ENCODE results near the gene CCR5.
"Not testable (repeated sequence)": the region's sequence is repeated elsewhere in the genome, so short reads cannot be mapped to it uniquely, and the experiment has no call there.

CCR5 gene

DNA sequence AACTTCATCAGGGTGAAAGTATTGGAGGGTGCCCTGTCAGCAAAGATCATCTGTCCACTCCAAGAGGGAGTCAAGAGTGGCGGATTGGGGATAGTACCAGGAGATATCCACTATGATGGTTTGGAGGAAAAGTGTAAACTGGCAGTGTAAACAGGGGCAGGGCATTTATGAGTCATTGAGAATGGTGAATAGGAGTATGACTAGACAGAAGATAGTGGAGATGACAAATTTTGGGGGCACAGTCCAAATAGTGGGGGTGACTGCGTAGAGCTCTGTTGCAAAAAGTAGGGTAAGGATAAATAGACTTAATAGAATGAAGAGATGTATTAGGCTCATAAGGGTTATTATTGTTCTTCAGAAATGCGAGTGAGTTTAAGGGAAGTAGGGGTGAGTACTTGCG is 18.1 kb downstream of the CCR5 start:
- not testable (repeated sequence) for DNase-seq

DNA sequence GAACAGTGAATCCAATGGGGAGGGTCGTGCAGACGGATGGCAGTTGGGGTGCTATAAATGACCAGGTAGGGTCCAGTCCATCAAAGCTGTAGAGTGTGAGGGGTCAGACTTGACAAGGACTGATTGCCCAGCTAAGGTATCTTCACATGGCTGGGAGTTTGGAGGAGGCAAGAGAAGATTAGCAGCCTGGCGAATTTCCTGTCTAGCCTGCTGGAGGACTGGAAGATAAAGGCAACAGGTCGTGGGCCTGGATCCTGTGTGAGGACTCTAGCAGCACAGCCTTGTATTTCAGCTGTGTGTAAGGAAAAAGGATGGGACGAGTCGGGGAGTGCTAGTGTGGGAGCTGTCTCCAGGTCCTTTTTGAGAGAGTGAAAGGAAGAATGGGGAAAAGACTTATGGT is 18.6 kb downstream of the CCR5 start:
- no peak for DNase-seq

DNA sequence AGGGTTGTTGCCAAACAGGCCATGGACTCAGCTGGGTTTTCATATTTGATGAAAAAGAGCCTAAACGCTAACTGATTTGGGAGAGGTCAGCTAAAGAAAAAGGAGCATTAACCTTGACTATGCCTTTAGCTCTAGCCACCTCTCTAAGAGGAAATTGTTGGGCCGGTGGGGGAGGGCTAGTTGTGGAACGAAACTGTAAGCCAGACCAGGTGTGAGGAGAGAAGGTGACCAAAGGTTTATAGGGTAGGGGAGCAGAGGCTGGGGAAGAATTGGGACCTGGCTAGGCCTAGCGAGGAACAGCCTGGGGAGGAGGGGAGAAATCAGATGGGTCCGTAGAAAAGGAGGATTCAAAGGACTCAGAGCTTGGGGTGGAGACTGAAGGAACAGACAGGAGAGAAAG is 20.8 kb downstream of the CCR5 start:
- not testable (repeated sequence) for DNase-seq

DNA sequence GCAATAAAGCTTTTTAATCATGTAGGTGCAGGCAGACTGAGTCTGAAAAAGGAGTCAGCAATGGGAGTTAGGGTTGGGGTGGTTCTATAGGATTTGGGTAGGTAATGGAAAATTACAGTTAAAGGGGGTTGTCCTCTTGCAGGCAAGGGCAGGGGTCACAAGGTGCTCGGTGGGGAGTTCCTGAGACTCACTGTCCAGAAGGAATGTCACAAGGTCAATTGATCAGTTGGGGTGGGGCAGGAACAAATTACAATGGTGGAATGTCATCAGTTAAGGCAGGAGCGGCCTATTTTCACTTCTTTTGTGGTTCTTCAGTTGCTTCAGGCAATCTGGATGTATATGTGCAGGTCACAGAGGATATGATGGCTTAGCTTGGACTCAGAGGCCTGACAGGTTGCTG is 22.3 kb downstream of the CCR5 start:
- no peak for DNase-seq

DNA sequence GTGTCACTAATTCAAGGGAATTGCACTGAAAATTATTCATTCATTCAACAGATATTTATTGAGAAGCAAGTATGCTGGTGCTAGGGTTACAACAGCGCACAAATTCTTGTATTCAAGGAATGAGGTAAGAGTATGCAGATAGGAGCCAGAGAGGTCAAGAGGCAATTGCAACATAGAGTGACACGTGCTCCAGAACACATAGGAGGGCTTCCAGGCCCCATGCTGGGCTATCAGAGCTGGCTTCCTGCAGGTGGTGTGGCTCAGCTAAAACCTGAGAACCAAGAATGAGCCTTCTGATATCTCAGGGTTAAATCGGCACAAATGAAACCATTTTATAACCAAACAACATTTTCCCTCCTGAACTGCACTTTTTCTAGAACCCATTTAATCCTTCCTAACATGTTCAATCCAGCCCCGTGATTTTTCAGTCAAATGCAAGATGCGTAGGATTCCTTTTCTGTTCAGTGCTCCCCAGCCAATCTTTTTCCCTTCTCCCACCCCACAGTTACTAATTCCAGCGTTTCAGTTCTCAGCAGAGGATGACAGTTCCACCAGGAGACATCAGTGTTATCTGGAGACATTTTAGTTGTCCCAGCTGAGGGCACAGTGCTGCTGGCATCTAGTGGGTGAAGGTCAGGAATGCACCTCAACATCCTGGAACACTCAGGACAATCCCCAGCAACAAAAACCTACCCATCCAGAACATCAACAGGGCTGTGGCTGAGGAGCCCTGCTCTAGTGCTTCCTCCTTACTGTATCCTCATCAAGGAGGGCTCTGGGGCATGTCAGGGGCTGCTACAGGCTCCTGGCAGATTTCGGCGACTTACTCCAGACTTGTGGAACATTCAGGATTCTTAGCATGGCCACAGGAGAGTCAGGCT is 23.0 kb downstream of the CCR5 start:
- DNase-seq = no peak

DNA sequence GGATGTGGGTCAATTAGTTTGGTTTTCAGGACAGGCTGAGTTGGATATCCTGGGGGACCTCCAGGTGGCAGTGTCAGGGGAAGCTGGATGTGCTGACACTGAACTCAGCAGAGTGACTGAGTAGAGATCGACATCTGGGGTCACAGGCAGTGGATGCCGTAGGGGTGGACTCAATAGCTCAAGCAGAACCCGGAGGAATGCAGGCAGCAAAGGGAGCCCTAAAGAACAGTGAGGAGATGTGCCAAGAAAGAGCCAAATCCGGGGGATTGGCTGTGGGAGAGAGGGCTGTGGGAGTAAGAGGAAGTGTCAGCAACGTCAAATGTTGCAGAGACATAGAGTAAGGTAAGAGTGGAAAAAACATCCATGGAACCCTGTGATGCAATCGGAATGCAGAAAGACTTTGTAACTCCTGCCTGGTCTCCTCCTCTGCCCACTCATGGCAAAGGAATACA is 24.5 kb downstream of the CCR5 start:
- DNase-seq = no peak

DNA sequence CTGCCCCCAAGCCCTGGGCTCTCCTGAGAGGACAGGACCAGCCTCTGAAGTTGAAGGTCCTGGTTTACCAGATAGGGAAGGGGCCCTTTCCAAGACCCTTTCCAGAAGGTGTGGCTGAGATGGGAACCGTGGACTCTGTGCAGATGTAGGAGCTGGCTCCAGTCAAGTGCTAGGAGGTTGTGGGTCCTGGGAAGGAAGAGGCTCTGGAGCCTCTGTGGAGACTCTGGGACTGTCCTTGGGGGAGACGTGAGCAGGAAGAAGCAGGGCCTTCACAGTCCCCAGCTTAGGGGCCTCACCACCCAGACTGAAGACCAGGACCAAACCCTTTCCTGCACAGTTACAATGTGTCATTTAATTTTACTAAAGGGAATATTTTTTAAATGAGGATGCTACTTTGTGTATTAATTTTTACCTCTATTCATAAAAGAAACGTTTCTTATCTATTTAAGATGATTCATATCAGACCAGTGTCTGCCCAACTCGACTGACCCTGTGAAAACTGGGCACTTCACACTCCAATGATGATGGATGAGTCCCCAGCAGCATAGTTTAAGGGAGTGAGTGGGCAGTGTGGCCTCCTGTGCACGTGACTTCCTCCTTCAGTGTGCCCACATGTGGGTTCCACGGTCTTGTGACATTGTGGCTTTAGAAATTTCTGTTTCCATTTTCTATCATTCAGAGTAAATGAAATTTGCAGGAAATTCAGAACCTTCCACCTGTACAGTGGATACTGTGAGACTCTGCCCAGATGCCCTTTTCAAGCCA is 25.2 kb downstream of the CCR5 start:
- no peak for DNase-seq

DNA sequence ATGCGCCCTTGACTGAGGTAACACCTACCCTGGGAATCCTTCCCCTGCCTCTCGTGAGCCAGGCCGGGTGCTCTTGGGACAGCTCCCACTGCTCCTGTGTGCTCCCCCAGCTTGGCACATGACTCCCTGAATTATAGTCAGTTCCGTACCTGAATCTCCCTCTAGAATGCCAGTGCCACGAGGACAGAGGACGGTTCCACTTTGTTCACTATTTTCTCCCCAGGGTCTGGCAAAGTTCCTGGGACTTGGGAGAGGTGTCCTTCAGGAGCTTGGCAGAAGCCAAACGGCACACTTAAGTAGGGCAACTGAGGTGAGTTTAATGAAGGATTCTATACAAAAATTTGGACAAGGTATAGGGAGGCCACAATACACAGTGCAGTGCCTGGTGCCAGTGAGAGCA is 26.4 kb downstream of the CCR5 start:
- no peak for DNase-seq

DNA sequence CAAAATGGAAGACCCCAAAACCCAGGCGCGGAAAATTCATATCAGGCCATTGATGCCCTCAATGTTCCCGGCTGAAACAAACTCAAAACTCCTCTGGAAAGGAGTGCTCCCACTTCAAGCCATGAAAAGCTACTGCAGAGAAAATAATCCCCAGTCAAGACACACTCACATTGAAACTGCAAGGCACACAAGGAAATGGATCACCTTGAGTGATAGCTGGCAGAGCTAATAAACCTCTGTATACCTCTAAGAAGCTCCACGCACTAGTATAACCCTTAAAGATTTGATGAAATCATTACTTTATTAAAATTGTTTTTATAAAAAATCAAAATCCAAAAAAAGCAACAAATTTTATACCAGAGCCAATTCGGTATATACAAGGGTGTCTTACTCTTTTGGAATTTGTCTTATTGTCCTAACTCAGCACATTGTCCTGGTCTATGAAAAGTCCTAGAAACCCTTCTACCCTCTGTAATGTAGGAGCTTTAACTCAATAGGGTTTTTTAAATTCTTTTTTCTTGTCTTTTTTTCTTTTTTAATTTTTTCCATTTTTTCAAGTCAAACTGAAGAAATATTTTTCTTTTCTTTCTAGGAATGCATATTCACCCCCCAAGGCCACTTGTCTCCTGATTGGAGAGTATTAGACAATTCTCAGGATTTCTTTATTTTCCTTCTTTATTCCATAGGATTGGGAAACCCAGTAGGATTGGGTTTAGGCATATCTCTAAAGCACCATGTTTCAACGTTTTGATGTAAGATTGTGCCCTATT is 27.6 kb downstream of the CCR5 start:
- DNase-seq = no peak

DNA sequence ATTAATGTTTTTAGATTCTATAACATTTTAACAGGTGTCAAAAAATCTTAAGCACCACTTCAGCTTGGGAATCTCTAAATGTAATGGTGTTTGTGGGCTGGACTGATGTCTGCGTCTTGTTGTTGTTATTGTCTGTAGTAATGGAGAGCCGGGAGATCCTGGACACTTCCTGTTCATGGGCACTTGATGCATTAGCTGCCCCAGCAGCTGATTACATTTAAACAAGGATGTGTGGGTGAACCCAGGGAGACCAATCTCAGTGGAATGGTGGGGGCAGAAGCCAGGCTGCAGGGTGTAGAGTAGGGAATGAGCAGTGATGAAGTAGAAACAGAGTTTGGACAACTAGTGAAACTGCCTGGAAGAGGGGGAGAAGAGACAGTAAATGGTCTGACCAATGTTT is 28.4 kb downstream of the CCR5 start:
- DNase-seq = no peak

DNA sequence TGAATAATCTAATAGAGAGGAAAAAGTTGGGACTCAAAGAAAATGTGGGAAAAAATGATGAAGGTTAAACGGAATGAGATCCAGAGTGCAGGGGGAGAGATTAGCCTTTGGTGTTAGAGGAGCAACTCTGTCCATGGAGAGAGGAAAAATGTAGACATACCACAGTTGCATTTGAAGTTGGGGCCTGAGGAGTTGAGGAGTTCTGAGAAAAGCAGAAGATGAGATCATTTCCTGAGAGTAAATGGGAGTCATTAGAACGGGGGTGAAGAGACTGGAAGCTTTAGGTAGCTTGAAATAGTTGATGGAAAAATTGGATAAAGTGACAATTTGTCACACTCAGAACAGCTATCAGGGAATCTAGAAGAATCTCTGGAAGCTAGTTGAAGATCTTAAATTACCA is 28.8 kb downstream of the CCR5 start:
- no peak for DNase-seq

DNA sequence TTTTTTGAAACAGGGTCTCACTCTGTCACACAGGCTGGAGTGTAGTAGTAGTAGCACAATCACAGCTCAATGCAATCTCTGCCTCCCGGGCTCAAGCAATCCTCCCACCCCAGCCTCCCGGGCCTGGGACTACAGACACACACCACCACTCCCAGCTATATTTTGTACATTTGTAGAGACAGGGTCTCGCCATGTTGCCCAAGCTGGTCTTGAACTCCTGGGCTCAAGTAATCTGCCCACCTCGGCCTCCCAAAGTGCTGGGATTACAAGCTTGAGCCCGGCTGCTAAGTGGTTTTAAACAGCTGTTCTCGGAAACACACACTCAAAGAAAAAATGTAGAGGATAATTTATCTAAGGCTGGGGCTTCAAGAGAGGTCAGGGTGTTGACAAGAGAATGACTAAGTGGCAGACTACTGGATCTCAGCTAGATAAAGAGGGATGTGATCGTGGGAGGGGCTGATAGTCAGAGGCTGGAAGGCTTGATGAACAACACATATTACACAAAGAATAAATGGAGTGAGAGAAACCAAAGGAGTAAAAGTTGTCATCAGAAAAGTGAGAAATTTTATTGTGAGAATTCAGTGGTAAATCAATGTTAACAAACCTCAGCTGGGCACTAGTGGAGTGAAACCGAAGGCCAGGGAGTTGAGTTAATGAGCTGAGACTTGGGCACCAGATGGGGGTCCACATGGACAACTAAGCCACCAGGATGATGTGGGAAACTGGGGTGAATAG is 29.4 kb downstream of the CCR5 start:
- DNase-seq = no peak

DNA sequence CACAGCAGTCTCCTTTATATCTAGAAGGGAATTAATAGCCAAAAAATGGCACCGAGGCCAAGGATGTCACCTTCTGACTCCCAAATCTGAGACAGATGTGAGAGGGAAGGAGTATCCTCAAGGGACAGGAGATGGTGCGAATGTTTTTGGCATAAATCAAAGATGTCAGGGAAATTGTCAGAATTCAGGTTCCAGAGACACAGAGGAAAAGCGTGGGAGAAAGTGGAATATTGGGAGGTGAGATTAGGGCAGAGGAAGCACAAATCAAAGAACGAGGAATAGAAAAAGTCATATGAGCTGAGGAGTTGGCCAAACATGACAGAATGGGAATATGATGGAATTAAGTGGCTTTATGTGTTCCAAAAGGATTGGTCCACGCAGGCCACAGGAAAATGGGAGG is 30.1 kb downstream of the CCR5 start:
- DNase-seq = no peak

DNA sequence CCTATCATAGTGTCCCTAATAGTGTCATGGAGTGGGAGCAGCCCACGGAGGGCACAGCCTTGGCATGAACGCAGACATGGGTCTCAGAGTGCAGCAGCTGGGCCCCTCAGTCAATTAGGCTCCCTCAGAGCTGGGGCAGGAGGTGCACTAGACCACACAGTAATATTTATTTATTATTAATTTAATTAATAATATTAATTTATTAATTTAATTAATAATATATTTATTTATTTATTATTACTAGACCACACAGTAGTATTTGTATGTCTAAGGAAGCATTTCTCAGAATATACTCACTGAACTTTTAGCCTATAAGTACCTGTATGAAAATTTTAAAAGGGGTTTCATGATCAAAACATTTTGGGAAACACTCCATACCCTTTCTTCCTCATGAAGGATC is 30.8 kb downstream of the CCR5 start:
- DNase-seq = no peak

DNA sequence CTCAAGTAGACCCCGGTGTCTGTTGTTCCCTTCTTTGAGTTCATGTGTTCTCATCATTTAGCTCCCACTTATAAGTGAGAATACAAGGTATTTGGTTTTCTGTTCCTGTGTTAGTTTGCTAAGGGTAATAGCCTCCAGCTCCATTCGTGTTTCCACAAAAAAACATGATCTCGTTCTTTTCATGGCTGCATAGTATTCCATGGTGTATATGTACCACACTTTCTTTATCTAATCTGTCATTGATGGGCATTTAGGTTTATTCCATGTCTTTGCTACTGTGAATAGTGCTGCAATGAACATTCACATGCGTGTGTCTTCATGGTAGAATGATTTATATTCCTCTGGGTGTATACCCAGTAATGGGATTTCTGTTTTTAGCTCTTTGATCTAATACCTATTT is 32.2 kb downstream of the CCR5 start:
- not testable (repeated sequence) for DNase-seq

DNA sequence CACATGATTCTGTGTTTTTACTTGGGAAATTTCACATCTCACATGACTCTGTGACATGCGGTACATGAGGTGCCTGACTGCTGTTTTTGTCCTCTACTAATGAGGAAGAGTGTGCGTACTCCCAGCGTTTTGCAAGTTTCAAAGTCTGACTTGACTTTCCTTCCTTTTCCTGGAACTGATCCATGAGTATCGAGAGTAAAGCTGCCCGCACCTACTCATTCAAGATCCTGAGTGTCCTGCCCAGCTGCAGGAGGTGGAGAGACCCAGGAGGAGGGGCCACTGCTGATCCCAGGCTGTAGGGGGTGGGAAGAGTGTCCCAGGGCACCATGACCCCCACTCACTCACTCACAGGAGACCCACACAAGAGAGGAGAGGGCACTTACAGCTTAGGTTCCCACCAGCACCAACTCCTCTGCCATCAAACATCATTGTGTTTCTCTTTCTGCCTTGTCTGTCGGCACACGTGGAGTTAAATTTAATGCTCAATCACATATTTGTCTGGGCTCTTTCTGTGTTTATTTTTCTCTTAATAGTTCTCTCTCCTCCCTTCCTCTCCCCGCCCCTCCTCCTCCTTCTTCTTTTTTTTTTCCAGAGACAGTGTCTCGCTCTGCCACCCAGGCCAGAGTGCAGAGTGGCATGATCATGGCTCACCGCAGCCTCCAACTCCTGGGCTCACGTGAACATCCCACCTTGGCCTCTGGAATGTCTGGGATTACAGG is 34.7 kb downstream of the CCR5 start:
- no peak for DNase-seq

DNA sequence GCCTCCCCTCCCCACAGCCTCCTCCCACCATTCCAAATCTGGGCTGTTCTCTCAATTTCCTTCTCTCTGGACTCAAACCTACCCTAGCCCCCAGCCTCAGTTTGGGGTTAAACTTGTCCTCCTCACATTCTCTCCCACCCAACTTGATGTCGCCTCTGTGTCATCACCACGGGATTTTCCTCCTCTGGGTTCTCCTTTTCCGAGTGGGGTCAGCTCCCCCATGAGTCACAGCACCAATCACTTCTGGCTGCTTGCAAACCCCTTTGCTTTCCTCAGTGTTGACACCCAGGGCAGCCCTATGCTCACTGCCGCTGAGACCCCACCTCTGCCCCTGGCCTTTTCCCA is 35.7 kb downstream of the CCR5 start:
- DNase-seq = no peak

DNA sequence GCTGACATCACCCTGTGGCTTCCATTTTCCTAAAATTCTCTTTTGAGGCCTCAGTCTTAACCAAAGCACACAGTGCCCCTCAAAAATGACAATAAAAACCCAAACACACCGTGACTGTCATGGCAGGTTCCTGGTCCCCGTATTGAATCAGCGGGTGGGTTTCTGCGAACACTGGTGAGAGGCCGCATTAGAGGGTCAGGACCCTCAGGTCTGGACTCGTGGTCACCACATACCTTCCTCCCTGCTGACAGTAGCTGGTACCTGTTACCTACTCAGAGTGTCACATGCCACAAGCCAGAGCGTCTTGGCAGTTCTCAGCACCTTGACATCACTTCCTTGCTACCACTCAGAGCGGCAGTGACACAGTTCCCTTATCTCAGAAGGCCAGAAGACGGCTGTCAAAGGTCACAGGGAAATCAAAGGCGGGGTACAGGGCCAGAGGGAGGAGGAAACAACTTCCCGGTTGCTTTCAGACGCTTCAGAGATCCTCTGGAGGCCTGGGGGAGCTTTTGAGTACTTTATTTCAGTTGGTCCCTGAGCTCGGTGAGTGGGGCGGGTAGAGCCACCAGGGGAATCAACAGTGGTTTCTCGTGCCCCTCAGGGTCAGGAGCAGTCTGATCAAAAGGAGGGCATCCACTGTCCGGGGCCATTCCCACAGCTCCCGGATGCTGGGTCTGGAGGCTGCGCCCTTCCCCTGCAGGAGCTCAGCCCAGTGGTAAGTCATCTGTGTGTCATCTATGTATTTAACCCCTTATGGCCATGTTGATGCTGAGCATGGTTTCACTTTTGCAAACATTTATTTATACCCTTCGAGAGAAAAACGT is 36.3 kb downstream of the CCR5 start, which contains the start of the genes CCR5AS and CCRL2:
Gene CCR5AS, minus strand, starts transcription at position 279 of the 824 bp plus-strand sequence.
Gene CCRL2, plus strand, starts transcription at position 472 of the 824 bp plus-strand sequence. CDS start 821 bp downstream, outside the sequence.
- DNase-seq = peak; percentile 12

DNA sequence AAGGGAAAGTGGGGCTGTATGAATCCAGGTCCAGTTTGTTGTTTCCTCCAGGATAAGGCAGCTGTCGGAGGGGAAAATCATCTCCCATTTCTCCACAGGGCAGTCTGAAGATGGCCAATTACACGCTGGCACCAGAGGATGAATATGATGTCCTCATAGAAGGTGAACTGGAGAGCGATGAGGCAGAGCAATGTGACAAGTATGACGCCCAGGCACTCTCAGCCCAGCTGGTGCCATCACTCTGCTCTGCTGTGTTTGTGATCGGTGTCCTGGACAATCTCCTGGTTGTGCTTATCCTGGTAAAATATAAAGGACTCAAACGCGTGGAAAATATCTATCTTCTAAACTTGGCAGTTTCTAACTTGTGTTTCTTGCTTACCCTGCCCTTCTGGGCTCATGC is 37.2 kb downstream of the CCR5 start:
- DNase-seq = no peak

DNA sequence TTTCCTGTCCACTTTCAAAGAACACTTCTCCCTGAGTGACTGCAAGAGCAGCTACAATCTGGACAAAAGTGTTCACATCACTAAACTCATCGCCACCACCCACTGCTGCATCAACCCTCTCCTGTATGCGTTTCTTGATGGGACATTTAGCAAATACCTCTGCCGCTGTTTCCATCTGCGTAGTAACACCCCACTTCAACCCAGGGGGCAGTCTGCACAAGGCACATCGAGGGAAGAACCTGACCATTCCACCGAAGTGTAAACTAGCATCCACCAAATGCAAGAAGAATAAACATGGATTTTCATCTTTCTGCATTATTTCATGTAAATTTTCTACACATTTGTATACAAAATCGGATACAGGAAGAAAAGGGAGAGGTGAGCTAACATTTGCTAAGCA is 38.1 kb downstream of the CCR5 start:
- no peak for DNase-seq

Data from activated CD4-positive, alpha-beta T cell treated with anti-CD3 and anti-CD28 coated beads, Interleukin-2, amount 50 U/mL, for 1 hour (primary cell).